ENCODE results near the gene DENND2A.

DENND2A gene

GRCh38 chr7:140684066-140684950 is 43.7 kb upstream of the DENND2A start:
- H3K79me2 ChIP-seq (ENCODE audit: control insufficient read depth, low read length): peaks cover 9% of the 10 kb centered on the region
- no peak overlapping the region for H3K4me3 ChIP-seq (ENCODE audit: low read length)
- no peaks in the 10 kb centered on the region for H3K4me1 ChIP-seq (ENCODE audit: control insufficient read depth, low read length)
- no peaks in the 10 kb centered on the region for H3K9me3 ChIP-seq (ENCODE audit: control insufficient read depth, insufficient read depth, low read length)
- H3K4me2 ChIP-seq (ENCODE audit: low read length): no peak overlapping the region
- H3K27me3 ChIP-seq (ENCODE audit: control insufficient read depth, low read length): no peaks in the 10 kb centered on the region
- TF ChIP-seq EZH2phosphoT487 (IDR thresholded peaks at IDR 0.05; ENCODE audit: borderline replicate concordance, low read length): no peak
- TF ChIP-seq CTCF (IDR thresholded peaks at IDR 0.05; ENCODE audit: low read depth, low read length, poor library complexity, severe bottlenecking): no peak
- no peaks in the 10 kb centered on the region for H3K9me2 ChIP-seq (replicated peaks; ENCODE audit: control insufficient read depth, low read length)
- no peaks in the 10 kb centered on the region for H3F3A ChIP-seq (ENCODE audit: control insufficient read depth, insufficient read depth)
- H4K20me1 ChIP-seq (ENCODE audit: control insufficient read depth, insufficient read depth, low read depth, low read length): no peaks in the 10 kb centered on the region
- peaks cover 72% of the 10 kb centered on the region for H3K36me3 ChIP-seq (ENCODE audit: control insufficient read depth, low read length)
- H3K27ac ChIP-seq (ENCODE audit: low read depth, low read length): no peak overlapping the region

- Histone ChIP-seq H3K4me2 (ENCODE audit: low read length) (no peak overlapping the region), H3K79me2 (ENCODE audit: control insufficient read depth, low read length) (peaks cover 16% of the 10 kb centered on the region), H3K27ac (ENCODE audit: low read depth, low read length) (no peak overlapping the region), H3K36me3 (ENCODE audit: control insufficient read depth, low read length) (peaks cover 77% of the 10 kb centered on the region), H4K20me1 (ENCODE audit: control insufficient read depth, insufficient read depth, low read depth, low read length) (no peaks in the 10 kb centered on the region), H3K9me2 (replicated peaks; ENCODE audit: control insufficient read depth, low read length) (no peaks in the 10 kb centered on the region), H3K4me3 (ENCODE audit: low read length) (no peak overlapping the region), H3K9me3 (ENCODE audit: control insufficient read depth, insufficient read depth, low read length) (no peaks in the 10 kb centered on the region), H3K27me3 (ENCODE audit: control insufficient read depth, low read length) (no peaks in the 10 kb centered on the region), H3K4me1 (ENCODE audit: control insufficient read depth, low read length) (no peaks in the 10 kb centered on the region), H3F3A (ENCODE audit: control insufficient read depth, insufficient read depth) (no peaks in the 10 kb centered on the region)
- TF ChIP-seq EZH2phosphoT487 (IDR thresholded peaks at IDR 0.05; ENCODE audit: borderline replicate concordance, low read length) (no peak), CTCF (IDR thresholded peaks at IDR 0.05; ENCODE audit: low read depth, low read length, poor library complexity, severe bottlenecking) (no peak)
Observed at GRCh38 chr7:140683657-140684056, 43.0 kb upstream of the DENND2A start.

DNA sequence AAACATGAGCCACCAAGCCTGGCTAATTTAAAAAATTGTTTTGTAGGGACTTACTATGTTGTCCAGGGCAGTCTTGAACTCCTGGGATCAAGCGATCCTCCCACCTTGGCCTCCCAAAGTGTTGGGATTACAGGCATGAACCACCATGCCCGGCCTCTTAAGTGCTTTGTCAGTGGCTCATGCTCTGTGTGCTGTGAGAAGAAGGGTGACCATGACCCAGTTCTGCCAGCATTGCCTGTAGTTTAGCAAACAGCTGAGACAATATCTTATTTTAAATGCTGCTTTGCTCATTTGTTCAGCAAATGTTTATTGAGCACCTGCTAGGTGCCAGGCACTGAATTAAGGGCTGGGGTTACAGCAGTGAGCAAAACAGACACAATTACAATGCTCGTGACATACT is 41.2 kb upstream of the DENND2A start:
- H3K9me2 ChIP-seq (replicated peaks; ENCODE audit: control insufficient read depth, low read length): no peaks in the 10 kb centered on the region
- TF ChIP-seq CTCF (IDR thresholded peaks at IDR 0.05; ENCODE audit: low read depth, low read length, poor library complexity, severe bottlenecking) (no peak), EZH2phosphoT487 (IDR thresholded peaks at IDR 0.05; ENCODE audit: borderline replicate concordance, low read length) (no peak)
- H3K4me1 ChIP-seq (ENCODE audit: control insufficient read depth, low read length): peaks cover 17% of the 10 kb centered on the region
- H3K4me3 ChIP-seq (ENCODE audit: low read length): no peak overlapping the region
- H3K36me3 ChIP-seq (ENCODE audit: control insufficient read depth, low read length): peaks cover 81% of the 10 kb centered on the region
- no peaks in the 10 kb centered on the region for H3K9me3 ChIP-seq (ENCODE audit: control insufficient read depth, insufficient read depth, low read length)
- no peak overlapping the region for H3K4me2 ChIP-seq (ENCODE audit: low read length)
- no peak overlapping the region for H3K27ac ChIP-seq (ENCODE audit: low read depth, low read length)
- H3K79me2 ChIP-seq (ENCODE audit: control insufficient read depth, low read length): peaks cover 35% of the 10 kb centered on the region
- H3F3A ChIP-seq (ENCODE audit: control insufficient read depth, insufficient read depth): peaks cover under 1% of the 10 kb centered on the region; the same call in 1 of the 2 replicates
- H4K20me1 ChIP-seq (ENCODE audit: control insufficient read depth, insufficient read depth, low read depth, low read length): no peaks in the 10 kb centered on the region
- no peaks in the 10 kb centered on the region for H3K27me3 ChIP-seq (ENCODE audit: control insufficient read depth, low read length)

All from DOHH2 (cell line).